GM04504 (cell line): Measurements from ENCODE around the gene CDKAL1.

Experiments used
- DNase-seq: peaks from one replicate; pipeline ENCODE4 v3.0.0-alpha.2; 2012; ENCODE audit warnings: low read depth

The CDKAL1 gene

DNA sequence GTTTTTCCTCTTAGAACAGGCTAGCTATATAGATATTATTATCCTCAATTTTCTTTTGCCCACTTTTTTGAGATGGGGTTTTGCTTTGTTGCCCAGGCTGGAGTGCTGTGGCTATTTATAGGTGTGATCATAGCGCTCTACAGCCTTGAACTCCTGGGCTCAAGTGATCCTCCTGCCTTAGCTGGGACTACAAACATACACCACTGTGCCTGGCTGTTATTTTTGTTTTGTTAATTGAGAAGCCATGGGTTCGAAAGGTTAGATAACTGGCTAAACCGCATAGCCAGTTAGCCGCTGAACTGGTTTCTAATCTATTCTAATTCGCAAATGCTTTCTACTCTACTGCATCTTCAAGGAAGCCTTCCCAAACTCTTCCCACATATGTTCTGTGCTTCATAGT, 425.8 kb downstream of the CDKAL1 start:
- DNase-seq, result no peak

DNA sequence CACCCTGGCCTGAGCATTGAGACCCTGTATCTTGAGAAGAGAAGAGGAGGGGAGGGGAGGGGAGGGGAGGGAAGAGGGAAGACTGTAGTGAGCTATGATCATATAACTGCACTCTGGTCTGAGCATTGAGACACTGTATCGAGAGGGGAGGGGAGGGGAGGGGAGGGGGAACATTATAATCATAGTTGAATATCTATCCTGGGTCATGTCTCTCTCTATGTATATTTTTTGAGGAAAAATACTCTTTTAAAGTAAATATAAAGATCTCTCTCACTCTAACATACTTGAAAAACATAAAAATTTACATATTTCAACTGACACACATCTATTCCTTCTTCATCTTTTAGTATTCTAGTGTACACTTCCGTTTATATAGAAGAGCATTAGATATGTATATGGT, 431.0 kb downstream of the CDKAL1 start:
- DNase-seq, result no peak

DNA sequence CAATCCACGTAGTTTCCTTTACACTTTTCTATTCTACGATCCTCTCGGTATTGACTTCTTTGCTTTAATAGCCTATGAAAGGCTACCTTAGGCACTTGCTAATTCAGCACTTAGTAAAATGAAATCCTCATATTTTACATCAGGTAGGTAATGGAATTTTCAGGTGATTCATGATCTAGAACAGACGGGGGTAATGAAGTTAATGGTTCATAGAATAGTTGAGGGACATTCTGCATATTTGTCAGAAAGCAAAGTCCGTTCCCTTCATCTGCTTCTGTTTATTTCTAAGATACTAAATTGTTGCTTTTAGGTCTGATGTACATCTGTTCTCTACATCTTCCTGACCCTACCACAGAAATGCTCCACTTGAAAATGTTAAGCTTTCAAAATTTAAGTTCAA, 431.7 kb downstream of the CDKAL1 start:
- no peak for DNase-seq

DNA sequence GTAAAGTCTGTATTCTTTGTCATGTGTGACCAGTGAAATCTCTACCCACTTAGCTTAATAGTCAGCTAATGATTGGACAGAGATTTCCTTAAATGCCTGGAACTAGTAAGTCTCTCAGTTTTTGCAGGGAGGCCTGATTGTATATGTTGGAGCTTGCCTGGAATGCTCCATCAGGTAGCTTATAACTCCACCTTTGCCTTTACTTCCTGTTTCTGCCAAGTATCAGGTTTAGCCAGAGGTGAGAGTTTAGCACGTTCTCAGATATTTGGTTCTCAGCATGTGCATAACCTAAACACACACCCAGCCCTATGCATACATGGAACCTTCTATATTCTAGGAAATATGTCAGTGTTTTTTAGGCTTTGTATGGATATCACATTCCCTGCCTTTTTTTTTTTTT, 435.3 kb downstream of the CDKAL1 start:
- no peak for DNase-seq

DNA sequence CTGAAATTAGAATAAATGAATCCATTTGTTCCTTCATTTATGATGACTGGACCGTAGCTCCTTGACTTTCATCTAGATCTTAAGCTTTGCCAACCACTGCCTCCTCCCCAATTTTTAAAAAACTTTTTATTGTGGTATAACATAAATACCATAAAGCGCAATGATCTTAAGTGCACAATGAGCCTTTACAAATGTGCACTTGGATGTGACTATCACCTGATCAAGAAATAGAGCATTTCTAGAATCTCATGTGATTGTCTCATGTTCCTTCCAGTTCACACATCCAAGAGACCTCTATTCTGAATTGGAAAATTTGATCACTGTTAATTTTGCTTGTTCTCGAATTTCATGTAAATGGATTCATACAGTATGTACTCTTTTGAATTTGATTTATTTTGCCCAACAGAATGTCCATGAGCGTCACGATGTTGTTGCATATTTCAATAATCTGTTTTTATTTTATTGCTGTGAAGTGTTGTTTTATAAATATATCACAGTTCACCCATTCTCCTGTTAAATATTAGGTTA, 442.2 kb downstream of the CDKAL1 start:
- DNase-seq, result no peak

DNA sequence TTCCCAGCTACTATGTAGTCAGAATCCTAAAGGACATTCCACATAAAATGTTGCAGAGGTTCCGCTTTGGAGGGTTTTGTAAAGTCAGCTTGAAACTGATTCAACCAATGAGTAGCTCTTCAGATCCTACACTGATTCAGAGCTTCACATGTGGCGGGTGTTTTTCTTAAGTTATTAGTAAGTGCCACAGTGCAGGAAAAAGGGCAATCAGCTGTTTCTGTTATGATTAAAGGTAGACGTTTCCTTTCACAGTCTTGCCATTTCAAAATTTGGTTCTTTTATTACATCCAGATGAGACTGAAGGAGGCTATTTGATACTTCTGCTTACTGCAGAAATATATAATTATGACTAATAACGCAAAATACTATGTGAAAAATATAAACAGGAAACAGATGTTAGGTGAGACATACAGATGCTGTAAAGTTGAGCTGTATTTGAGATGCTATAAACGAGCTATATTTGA, 443.9 kb downstream of the CDKAL1 start:
- DNase-seq, result peak; percentile 66

DNA sequence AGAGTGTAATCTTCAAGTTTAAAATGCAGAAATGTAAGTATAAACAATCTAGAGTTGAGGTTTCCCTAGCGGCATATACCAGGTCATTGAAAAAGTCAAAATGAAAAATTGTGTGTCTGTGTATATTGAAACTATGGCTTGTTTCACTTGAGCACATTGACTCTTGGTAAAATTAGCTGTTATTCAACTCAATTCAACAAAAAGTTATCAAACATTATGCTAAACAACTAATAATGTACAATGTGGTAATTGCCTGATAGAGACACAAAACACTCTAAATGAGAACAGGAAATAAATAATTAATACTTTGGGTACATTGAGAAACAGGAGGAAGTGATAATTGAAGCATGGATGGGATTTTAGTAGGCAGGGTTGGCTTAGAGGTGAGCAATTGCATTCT, 444.8 kb downstream of the CDKAL1 start:
- no peak for DNase-seq

DNA sequence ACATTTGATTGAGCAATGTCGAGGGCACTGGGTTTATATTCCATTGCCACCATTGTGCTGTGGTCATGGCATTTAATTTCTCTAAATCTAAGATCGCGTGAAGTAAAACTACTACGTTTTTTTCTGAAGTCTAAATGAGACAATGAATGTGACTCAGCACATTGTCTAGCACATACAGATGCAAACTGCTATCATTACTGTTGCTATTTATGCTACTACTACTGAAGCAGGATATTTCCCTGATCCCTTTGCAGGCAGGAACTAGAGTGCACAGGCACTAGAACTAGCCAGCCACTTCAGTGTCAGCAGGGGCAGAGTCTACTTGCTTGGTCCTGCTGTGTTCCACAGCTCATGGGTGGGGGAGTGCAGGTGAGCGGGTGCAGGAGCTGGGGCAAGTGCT, 449.7 kb downstream of the CDKAL1 start:
- DNase-seq, result no peak

DNA sequence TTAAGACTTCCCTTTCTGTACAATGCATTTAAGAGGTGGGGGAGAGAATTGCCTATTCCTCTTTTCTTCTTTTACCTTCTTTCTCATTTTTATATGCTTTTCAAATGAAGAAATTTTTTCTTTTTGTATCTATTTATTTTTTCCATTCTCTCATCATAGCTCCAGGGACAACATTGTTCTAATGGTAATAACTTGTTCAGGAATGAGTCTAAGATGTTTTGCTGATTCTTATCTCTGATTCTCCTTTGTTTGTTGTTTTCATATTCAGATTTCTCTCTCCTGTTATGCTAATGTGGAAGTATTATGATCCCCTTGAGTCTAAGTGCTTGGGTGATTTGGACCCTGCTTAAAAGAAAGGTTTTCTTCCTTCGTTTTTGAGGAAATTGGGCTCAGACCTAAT, 451.6 kb downstream of the CDKAL1 start:
- DNase-seq, result no peak

DNA sequence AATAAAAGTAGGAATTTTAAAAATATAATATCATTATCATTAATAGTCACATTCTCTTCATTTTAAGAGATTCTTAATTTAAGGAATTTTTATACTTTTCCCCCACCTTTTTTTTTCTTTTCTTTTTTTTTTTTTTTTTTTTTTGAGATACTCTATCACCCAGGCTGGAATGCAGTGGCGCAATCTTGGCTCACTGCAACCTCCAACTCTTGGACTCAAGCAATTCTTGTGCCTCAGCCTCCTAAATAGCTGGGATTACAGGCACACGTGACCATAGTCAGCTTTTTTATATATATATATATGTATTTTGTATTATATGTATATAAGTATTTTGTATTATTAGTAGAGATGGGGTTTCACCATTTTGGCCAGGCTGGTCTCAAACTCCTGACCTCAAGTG, 457.7 kb downstream of the CDKAL1 start:
- no peak for DNase-seq

DNA sequence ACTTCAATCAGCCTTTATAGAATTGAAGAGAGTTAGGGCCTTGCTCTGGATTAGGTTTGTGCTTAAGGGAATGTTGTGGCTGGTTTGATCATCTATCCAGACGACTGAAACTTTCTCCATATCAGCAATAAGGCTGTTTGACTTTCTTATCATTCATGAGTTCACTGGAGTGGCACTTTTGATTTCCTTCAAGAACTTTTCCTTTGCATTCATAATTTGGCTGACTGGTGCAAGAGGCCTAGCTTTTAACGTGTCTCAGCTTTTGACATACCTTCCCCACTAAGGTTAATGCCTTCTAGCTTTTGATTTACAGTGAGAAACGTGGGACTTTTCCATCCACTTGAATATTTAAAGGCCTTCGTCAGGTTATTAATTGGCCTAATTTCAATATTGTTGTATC, 461.8 kb downstream of the CDKAL1 start:
- DNase-seq, result no peak

DNA sequence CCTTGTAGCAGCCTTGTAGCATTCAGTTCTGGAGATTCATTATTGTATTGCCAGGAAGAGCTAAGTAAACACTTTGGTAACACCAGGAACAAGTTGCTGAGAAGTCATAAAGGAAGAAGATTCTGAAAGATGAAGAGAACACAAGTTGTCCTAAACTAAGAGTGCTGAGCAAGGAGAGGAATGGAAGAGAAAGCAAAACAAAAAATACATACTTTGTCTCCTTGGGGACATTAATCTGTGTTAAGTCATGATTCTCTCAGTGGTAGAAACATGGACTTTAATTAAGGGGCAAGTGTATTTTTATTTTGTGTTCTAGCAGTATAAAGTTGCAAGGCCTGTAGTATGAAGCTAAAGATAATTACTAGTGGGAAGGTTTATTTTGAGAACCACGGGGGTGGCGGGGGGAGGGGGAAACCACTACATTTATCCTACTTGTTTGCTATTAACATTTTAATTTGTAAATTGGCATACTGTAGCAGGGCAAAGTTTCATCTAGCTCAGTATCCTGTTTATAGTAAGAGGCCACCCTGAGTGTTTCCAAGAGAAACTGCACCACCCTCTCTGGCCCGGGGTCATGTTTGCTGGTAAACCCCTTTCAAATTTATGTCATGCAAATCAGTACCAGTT, 463.0 kb downstream of the CDKAL1 start:
- no peak for DNase-seq

DNA sequence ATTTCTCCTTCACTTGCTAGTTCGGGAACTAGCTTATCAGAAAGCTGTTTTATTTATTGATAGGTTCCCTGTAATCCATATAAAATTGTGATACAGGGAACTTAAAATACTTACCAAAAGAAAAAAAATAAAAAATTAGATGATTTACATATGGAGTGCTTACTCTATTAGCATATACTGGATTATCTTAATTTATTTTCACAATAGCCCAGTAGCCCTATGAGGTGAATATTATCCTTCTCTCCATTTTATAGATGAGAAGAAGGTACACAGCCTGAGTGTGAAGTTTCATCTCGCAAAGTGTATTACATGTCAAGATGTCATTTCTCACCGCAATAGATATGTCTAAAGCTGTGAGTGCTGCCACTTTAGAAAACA, 463.5 kb downstream of the CDKAL1 start:
- DNase-seq, result no peak

DNA sequence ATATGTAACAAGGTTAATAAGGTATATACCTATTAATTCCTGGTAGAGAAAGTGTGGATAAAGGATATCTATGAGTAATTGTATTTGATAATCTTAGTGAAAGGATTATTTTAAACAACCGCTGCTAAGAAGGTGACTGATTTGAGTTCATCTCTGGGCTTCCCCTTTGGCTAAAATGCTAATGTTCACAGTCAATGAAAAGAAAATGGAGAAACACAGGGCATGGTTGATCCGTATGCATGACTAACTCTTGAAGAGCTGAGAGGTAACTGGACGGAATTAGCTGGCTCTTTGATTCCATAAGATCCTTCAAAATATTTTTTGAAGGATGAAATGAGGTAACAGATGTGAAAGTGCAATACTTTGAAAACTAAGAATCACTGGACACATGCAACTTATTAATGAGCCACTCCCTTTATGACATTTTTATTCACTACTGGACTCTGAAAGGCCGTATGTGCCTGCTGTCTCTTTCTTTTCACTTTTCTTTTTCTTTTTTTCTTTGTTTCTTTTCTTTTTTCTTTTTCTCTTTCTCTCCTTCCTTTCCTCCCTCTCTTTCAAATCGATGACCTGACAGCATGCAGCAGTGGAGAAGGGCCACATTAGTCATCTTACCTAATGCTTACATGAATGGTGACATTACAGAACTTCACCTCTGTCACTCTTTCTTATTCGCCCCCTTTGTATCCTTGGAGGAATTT, 464.6 kb downstream of the CDKAL1 start:
- no peak for DNase-seq

DNA sequence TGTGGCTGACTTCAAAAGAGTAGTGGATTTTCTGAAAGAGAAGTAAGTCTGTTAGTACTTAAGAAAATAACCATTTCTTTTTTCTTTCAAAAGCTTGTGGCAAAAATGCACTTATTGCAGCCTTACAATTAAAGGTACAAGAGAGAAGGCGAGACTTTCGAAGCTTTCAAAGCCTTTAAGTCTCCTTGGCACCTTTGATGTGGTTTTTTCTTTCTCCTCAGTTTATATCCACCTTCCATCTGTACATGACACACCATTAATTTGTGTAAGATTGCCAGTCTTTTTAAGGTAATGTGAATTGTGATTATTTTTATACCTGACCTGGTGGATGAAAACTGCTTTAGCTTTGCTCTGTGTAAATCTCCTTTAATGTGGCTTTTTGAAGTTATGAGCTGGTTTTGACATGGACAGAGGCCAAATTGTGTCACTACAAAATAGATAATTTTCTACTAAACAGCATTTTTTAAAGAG, 466.1 kb downstream of the CDKAL1 start:
- no peak for DNase-seq

DNA sequence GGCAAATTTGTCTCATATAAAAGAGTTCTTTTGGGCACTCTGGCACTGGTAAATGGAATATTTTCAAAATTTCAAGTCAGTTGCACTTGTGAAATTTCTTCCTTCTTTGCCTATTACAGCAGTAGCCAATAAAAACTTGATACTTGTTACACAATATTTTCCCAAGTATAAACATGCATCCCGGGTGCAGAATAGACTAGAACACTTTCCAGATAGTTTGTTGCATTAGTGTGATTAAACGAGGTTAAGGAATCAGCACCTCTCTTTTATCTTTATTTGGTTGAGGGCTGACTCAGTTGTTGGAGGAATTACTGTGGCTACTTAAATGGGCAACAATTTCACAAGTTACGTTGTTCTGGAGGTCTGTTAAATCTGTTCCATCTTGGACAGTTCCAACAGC, 467.5 kb downstream of the CDKAL1 start:
- no peak for DNase-seq

DNA sequence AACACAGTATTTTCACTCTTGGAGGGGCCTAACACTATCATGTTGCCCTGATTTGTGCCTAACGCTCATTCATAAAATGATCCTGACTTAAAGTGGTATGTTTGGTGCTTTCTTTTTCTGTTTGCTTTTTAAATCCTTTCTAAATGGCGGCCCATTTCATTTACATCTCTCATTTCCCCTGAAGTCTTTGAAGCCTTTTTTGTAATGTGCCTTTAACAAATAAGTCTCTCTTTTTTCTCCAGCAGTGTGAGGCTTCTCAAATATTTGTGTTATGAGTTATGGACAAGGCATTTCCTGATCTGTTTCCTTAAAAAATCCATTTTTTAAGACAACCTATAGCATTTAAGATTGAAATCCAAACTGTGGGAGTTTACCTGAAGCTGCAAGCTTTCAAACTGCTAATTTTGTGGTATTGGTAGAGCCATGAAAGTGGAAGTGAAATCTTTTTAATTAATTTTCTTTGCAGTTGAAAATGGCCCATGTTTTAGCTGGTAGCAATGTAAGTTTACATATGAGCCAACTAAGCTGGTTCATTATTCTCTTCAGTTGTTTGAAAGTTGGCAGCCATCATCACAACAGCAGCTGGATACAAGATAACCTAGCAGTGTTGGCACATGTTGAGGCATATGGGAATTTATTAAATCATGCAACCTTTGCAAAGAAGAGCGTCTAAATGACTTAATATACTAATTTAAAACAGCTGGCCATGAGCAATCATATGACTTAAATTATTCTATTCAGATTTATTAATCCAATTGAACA, 469.7 kb downstream of the CDKAL1 start:
- DNase-seq, result no peak

DNA sequence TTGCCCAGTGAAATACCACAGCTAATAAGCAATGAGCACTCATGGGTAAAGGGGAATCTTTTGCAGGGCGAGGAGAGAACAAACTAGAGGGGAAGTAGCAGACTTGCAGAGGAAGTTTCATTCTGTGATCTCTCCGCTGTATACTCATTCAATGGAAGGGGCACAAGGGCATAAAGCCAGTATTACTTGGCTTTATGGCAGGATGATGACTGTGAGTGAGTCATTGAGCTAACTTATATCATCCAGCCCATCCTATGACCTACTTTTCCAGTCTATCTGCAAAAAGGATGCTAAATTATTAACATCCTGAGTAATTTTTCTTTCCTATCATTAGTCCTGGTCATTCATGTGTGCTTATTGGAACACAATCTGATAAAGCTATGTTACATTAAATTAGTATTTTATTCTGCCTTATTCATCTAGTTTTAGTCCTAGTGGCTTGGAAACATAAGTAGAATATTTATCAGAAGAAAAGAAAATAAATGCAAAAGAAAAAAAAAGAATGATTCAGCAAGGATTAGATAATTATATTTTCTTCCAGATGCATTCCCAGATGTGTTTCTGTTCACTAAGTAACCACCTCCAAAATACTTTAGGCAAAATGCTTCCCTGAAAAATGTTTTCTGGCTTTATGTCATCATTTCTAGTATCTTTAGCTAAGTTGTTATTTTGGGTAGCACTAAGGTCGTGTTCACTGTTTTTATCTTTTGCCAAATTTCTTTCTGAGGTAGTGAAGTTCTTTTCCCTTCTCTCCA, 471.7 kb downstream of the CDKAL1 start:
- peak; percentile 54 for DNase-seq

DNA sequence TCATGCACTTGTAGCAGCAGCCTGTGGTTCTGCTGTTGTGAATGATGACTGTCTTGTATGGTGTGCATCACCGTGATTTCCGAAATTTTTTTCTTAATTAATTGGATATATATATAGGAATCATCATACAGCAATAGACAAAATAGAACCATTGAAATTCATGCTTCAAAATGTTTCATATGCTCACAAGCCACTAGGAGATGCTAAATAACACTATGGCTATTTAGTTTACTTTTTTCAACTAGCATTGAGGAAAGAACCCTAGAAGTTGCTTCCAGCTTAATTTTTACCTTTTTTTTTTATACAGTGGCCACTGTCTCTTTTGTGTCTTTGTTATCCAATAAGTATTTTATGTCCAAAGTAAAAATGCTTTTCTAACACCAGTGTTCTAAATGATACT, 485.4 kb downstream of the CDKAL1 start:
- no peak for DNase-seq

DNA sequence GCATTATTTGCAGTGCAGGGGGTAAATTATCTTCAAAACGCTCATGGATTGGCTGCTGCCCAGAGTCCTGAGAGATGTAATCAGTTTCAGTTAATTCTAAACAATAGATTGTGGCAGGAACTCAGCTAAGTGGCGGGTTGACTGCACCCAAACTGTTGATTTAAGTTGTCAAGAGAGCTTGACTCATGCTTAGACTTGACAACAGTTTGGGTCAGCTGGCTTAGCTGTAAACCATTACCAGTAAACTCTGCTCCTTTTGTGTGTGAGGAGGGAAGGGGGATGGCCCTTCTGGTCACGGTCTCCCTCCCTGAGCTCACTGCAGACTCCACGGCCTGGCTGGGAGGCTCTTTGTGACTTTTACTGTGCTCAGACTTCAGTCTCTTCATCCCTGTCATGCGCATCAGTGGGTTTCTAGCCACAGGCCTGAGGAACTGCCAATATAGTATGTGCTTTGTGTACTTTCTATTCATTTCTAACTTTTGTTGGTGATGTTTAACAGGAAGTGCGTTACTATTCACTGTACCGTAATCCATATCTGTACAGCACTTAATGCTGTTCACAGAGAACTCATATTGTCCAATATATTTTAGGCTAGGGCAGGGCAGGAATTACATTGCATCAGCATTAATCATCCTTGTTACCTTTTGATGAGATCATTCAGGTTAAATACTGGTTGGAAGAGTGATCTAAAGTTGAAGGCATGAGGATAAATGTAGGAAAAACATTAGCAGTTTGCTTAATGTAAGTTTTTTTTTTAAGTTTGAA, 488.3 kb downstream of the CDKAL1 start:
- DNase-seq, result no peak

DNA sequence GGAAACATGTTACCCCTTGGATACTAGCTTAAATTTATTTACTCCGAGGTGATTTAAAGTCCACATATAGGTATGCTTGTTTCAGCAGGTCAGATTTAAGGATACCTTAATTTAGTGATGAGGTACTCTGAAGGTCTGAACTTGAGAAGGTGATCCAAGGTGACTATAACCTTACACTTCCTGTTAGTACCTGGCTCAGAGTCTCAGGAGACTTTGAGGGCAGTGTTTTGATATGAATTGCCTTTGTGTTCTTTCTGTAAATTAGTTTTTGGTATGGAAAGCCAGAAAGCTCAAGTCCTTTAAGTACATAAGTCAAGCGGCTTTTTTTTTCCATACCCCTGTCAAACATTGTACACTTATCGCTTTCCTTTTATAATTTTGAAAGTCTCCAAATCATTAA, 489.0 kb downstream of the CDKAL1 start:
- DNase-seq, result no peak
